Measurements from ENCODE around the gene ZNF319.

The ZNF319 gene

DNA sequence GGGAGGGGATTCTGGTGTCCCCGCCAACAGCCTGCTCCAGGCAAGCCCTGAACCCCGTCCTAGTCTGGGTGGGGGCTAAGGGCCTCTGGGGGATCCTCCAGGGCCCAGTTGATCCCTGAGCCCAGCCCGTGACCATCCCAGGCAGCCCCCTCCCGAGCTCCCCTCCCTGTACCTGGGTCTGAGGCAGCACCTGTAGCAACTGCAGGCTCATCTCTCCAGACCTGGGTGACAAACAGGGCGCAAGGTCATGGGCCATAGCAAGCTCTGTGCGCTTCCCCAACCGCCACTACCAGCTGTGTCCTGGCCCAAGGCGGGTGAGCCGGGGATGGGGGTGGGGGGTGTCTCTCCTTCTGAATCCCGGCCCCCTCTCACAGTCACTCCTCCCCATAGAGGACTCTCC lies 40.2 kb downstream of the ZNF319 start:
- H3K36me3 ChIP-seq (ENCODE audit: insufficient read depth, low read length), result no peaks in the 10 kb centered on the region
- H4K20me1 ChIP-seq (ENCODE audit: insufficient read depth, low read length), result no peaks in the 10 kb centered on the region; the same call in 1 of the 2 replicates
- TF ChIP-seq, protein P1, sequence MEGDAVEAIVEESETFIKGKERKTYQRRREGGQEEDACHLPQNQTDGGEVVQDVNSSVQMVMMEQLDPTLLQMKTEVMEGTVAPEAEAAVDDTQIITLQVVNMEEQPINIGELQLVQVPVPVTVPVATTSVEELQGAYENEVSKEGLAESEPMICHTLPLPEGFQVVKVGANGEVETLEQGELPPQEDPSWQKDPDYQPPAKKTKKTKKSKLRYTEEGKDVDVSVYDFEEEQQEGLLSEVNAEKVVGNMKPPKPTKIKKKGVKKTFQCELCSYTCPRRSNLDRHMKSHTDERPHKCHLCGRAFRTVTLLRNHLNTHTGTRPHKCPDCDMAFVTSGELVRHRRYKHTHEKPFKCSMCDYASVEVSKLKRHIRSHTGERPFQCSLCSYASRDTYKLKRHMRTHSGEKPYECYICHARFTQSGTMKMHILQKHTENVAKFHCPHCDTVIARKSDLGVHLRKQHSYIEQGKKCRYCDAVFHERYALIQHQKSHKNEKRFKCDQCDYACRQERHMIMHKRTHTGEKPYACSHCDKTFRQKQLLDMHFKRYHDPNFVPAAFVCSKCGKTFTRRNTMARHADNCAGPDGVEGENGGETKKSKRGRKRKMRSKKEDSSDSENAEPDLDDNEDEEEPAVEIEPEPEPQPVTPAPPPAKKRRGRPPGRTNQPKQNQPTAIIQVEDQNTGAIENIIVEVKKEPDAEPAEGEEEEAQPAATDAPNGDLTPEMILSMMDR (IDR thresholded peaks at IDR 0.05; ENCODE audit: borderline replicate concordance, extremely low read depth, low read length, poor library complexity, severe bottlenecking), result no peak
- no peak for TF ChIP-seq EZH2 (IDR thresholded peaks at IDR 0.05; ENCODE audit: borderline replicate concordance, low read depth, low read length, severe bottlenecking)
- no peak overlapping the region for H3K4me2 ChIP-seq (ENCODE audit: insufficient read depth, low read length)
- DNase-seq, result no peak
- no peaks in the 10 kb centered on the region for H3K4me1 ChIP-seq (ENCODE audit: insufficient read depth, low read length)
- ATAC-seq (ENCODE audit: insufficient read depth, low read depth), result no peak
- H3K4me3 ChIP-seq (ENCODE audit: low read depth in 1 of 2, low read length in 2 of 2), result no peak overlapping the region
- no peaks in the 10 kb centered on the region for H3K79me2 ChIP-seq (ENCODE audit: insufficient read depth, low read length)
- no peaks in the 10 kb centered on the region for H3K9me3 ChIP-seq (ENCODE audit: insufficient read depth, low read length, severe bottlenecking)
- H3K9ac ChIP-seq (ENCODE audit: low read depth, low read length), result no peak overlapping the region
- H3K27me3 ChIP-seq (ENCODE audit: insufficient read depth, low read length, poor library complexity), result no peaks in the 10 kb centered on the region
- H2AFZ ChIP-seq (ENCODE audit: low read depth, low read length), result no peak overlapping the region
- H3K27ac ChIP-seq (ENCODE audit: low read length), result no peak overlapping the region

DNA sequence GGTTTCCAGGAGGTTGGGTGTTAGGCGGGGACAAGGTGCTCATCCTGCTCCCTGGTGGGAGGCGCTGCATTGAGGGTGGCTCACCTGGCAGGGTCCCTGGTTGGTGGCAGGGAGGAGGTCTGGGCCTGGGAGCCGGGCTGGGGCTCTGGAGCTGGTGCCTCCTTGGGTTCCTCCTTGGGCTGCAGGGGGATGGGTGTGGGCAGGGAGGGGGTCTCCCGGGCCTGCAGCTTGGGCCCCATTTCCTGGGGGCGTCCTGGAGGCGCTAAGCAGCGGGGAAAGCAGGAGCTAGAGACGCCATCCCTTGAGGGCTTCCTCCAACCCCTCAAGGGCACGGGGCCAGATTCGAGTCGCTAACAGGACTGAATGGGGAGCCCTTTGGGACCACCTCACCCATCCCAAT lies 40.7 kb downstream of the ZNF319 start:
- H3K36me3 ChIP-seq (ENCODE audit: insufficient read depth, low read length), result no peaks in the 10 kb centered on the region
- H3K4me1 ChIP-seq (ENCODE audit: insufficient read depth, low read length), result no peaks in the 10 kb centered on the region
- H3K79me2 ChIP-seq (ENCODE audit: insufficient read depth, low read length), result no peaks in the 10 kb centered on the region
- no peak overlapping the region for H3K4me3 ChIP-seq (ENCODE audit: low read depth in 1 of 2, low read length in 2 of 2)
- H3K27ac ChIP-seq (ENCODE audit: low read length), result no peak overlapping the region
- no peak overlapping the region for H2AFZ ChIP-seq (ENCODE audit: low read depth, low read length)
- no peaks in the 10 kb centered on the region; the same call in 1 of the 2 replicates for H4K20me1 ChIP-seq (ENCODE audit: insufficient read depth, low read length)
- no peaks in the 10 kb centered on the region for H3K9me3 ChIP-seq (ENCODE audit: insufficient read depth, low read length, severe bottlenecking)
- ATAC-seq (ENCODE audit: insufficient read depth, low read depth), result no peak
- no peak overlapping the region for H3K9ac ChIP-seq (ENCODE audit: low read depth, low read length)
- TF ChIP-seq EZH2 (IDR thresholded peaks at IDR 0.05; ENCODE audit: borderline replicate concordance, low read depth, low read length, severe bottlenecking), result no peak
- TF ChIP-seq, protein P1 (IDR thresholded peaks at IDR 0.05; ENCODE audit: borderline replicate concordance, extremely low read depth, low read length, poor library complexity, severe bottlenecking), result no peak
- H3K27me3 ChIP-seq (ENCODE audit: insufficient read depth, low read length, poor library complexity), result no peaks in the 10 kb centered on the region
- no peak for DNase-seq
- H3K4me2 ChIP-seq (ENCODE audit: insufficient read depth, low read length), result no peak overlapping the region

DNA sequence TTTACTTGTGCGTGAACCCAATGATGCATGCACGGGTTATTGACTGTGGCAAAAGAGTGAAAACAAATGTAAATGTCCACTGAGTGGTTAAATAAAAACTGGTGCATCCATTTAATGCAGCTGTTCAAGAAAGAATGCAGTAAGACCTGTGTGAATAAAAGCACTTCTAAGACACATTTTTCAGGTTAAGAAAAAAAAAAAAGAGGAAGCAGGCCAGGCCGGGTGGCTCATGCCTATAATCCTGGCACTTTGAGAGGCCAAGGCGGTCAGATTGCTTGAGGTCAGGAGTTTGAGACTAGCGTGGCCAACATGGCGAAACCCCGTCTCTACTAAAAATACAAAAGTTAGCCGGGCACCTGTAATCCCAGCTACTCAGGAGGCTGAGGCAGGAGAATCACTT lies 41.4 kb downstream of the ZNF319 start:
- H3K27me3 ChIP-seq (ENCODE audit: insufficient read depth, low read length, poor library complexity), result no peaks in the 10 kb centered on the region
- H3K4me2 ChIP-seq (ENCODE audit: insufficient read depth, low read length), result no peak overlapping the region
- H3K9me3 ChIP-seq (ENCODE audit: insufficient read depth, low read length, severe bottlenecking), result no peaks in the 10 kb centered on the region
- H3K4me3 ChIP-seq (ENCODE audit: low read depth in 1 of 2, low read length in 2 of 2), result no peak overlapping the region
- H3K4me1 ChIP-seq (ENCODE audit: insufficient read depth, low read length), result no peaks in the 10 kb centered on the region
- H3K79me2 ChIP-seq (ENCODE audit: insufficient read depth, low read length), result no peaks in the 10 kb centered on the region
- no peak for ATAC-seq (ENCODE audit: insufficient read depth, low read depth)
- no peaks in the 10 kb centered on the region for H3K36me3 ChIP-seq (ENCODE audit: insufficient read depth, low read length)
- no peak for TF ChIP-seq EZH2 (IDR thresholded peaks at IDR 0.05; ENCODE audit: borderline replicate concordance, low read depth, low read length, severe bottlenecking)
- TF ChIP-seq, protein P1 (IDR thresholded peaks at IDR 0.05; ENCODE audit: borderline replicate concordance, extremely low read depth, low read length, poor library complexity, severe bottlenecking), result no peak
- H4K20me1 ChIP-seq (ENCODE audit: insufficient read depth, low read length), result no peaks in the 10 kb centered on the region; the same call in 1 of the 2 replicates
- H2AFZ ChIP-seq (ENCODE audit: low read depth, low read length), result no peak overlapping the region
- no peak overlapping the region for H3K27ac ChIP-seq (ENCODE audit: low read length)
- H3K9ac ChIP-seq (ENCODE audit: low read depth, low read length), result no peak overlapping the region
- no peak for DNase-seq

DNA sequence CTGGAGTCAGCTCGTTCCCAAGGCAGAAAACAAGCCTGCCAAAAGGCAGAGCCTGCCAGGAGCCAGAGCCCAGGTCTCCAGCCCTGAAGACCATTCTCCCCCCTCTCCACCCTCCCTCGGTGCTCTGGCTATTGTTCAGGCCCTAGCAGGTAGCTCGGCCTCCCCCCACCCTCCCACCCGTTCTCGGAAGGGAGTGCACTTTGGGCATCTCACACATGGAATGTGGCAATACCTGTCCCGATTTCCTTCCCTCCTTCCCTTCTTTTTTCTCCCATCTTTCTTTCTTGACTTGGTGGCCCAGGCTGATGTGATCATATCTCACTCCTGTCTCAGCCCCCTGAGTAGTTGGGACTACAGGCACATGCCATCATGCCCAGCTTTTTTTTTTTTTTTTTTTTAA lies 41.9 kb downstream of the ZNF319 start:
- Histone ChIP-seq H2AFZ (ENCODE audit: low read depth, low read length) (no peak overlapping the region), H3K9ac (ENCODE audit: low read depth, low read length) (no peak overlapping the region), H3K27me3 (ENCODE audit: insufficient read depth, low read length, poor library complexity) (no peaks in the 10 kb centered on the region), H3K36me3 (ENCODE audit: insufficient read depth, low read length) (no peaks in the 10 kb centered on the region), H3K4me2 (ENCODE audit: insufficient read depth, low read length) (no peak overlapping the region), H4K20me1 (ENCODE audit: insufficient read depth, low read length) (no peaks in the 10 kb centered on the region; the same call in 1 of the 2 replicates), H3K4me1 (ENCODE audit: insufficient read depth, low read length) (no peaks in the 10 kb centered on the region), H3K27ac (ENCODE audit: low read length) (no peak overlapping the region), H3K9me3 (ENCODE audit: insufficient read depth, low read length, severe bottlenecking) (no peaks in the 10 kb centered on the region), H3K4me3 (ENCODE audit: low read depth in 1 of 2, low read length in 2 of 2) (no peak overlapping the region), H3K79me2 (ENCODE audit: insufficient read depth, low read length) (no peaks in the 10 kb centered on the region)
- ATAC-seq (ENCODE audit: insufficient read depth, low read depth), result no peak
- no peak for DNase-seq
- TF ChIP-seq, protein P1 (IDR thresholded peaks at IDR 0.05; ENCODE audit: borderline replicate concordance, extremely low read depth, low read length, poor library complexity, severe bottlenecking), result no peak
- no peak for TF ChIP-seq EZH2 (IDR thresholded peaks at IDR 0.05; ENCODE audit: borderline replicate concordance, low read depth, low read length, severe bottlenecking)
